Endodermal cell (in vitro differentiated cells): Measurements from ENCODE around the gene CCDC87. TPM values are rescaled to one million over a fixed set of nuclear protein-coding genes. Genes with fewer than 3 reads are reported as not detected.
"Not testable (repeated sequence)": the region's sequence is repeated elsewhere in the genome, so short reads cannot be mapped to it uniquely, and the experiment has no call there.

ENCODE experiments used
- DNase-seq: peaks from one replicate; pipeline ENCODE4 v3.0.0-alpha.2; 2017
- H3K27ac ChIP-seq: 2 replicates; pipeline ENCODE4 v1.5.1; 2013; ENCODE audit warnings: mild to moderate bottlenecking, low read depth, low read length, moderate library complexity
- H3K27me3 ChIP-seq: 2 replicates; pipeline ENCODE4 v1.6.1; 2013; ENCODE audit warnings: mild to moderate bottlenecking, low read length, moderate library complexity; ENCODE audit not compliant: insufficient read depth, control insufficient read depth, poor library complexity, severe bottlenecking
- H3K36me3 ChIP-seq: 2 replicates; pipeline ENCODE4 v1.7.0; 2013; ENCODE audit warnings: mild to moderate bottlenecking, low read length, moderate library complexity; ENCODE audit not compliant: control insufficient read depth, insufficient read depth
- H3K4me1 ChIP-seq: one replicate; pipeline ENCODE4 v1.7.0; 2013; ENCODE audit warnings: low read length; ENCODE audit not compliant: control insufficient read depth, insufficient read depth
- H3K4me3 ChIP-seq: 2 replicates; pipeline ENCODE4 v1.5.1; 2013; ENCODE audit warnings: mild to moderate bottlenecking, low read length, moderate library complexity
- H3K9ac ChIP-seq: 2 replicates; pipeline ENCODE4 v1.6.1; 2013; ENCODE audit warnings: mild to moderate bottlenecking, low read length, moderate library complexity; ENCODE audit not compliant: poor library complexity, severe bottlenecking; ENCODE audit errors: extremely low read depth
- H3K9me3 ChIP-seq: 2 replicates; pipeline ENCODE4 v1.6.1; 2013; ENCODE audit warnings: mild to moderate bottlenecking, low read length, moderate library complexity; ENCODE audit not compliant: control insufficient read depth
- H3K27ac Mint-ChIP-seq: 2 replicates; pipeline ENCODE4 v1.8.0; 2020; ENCODE audit warnings: mixed read lengths
- H3K27me3 Mint-ChIP-seq: 2 replicates; pipeline ENCODE4 v1.8.0; 2021; ENCODE audit warnings: mild to moderate bottlenecking, mixed read lengths; ENCODE audit not compliant: insufficient read depth
- H3K36me3 Mint-ChIP-seq: 2 replicates; pipeline ENCODE4 v1.8.0; 2020; ENCODE audit warnings: low read depth, mixed read lengths
- H3K4me1 Mint-ChIP-seq: 2 replicates; pipeline ENCODE4 v1.8.0; 2020; ENCODE audit warnings: mixed read lengths
- H3K4me3 Mint-ChIP-seq: 2 replicates; pipeline ENCODE4 v1.8.0; 2020; ENCODE audit warnings: mild to moderate bottlenecking, moderate library complexity, mixed read lengths
- H3K9me3 Mint-ChIP-seq: 2 replicates; pipeline ENCODE4 v1.8.0; 2020; ENCODE audit warnings: mild to moderate bottlenecking, mixed read lengths
- CTCF ChIP-seq: fragments of 200-600 bp; sonication (generic); conservative IDR thresholded peaks from 2 replicates; pipeline ENCODE4 v1.5.0; 2021; ENCODE audit warnings: antibody characterized with exemption, mild to moderate bottlenecking
- WGBS, 2 experiments: methylation state at CpG; one replicate each; pipeline versions ENCODE4 v1.1.5 to v1.1.7; 2013; ENCODE audit warnings: missing lambda C conversion rate in 2 of 2, mixed read lengths in 1 of 2; ENCODE audit not compliant: insufficient coverage in 1 of 2, insufficient read length in 1 of 2; 5-methylcytosine and 5-hydroxymethylcytosine counted together
- total RNA-seq, 2 donors: library from RNA; stranded (reverse); fragmentation: NEBNext Ultra II Directional in 1 of 2; extraction: Animal tissue kit (Norgen Biotek cat#: 25700) in 1 of 2; gene quantifications; 2 replicates in 1 of 2; 3 replicates in 1 of 2; pipeline ENCODE4 v1.2.1, GENCODE V29; 2021

Gene CCDC87
- total RNA-seq, 2 donors from 2014 or later = 0.84 to 1.5 TPM

GRCh38 chr11:66543263-66544107 is 49.4 kb downstream of the CCDC87 start:
- Mint-ChIP-seq H3K9me3 (no peaks in the 10 kb centered on the region), H3K4me3 (peak overlapping the region; percentile 15), H3K27ac (peak overlapping the region; percentile 19), H3K4me1 (peaks cover 17% of the 10 kb centered on the region), H3K36me3 (peaks cover 27% of the 10 kb centered on the region), H3K27me3 (peaks cover 1% of the 10 kb centered on the region)
- no peaks in the 10 kb centered on the region for H3K9me3 ChIP-seq
- no peak overlapping the region for H3K9ac ChIP-seq
- WGBS, 2 experiments = 69 to 72% methylated on average over 25 to 26 of the region's 26 CpGs
- no peaks in the 10 kb centered on the region for H3K27me3 ChIP-seq
- H3K4me1 ChIP-seq = no peaks in the 10 kb centered on the region
- DNase-seq = peak; percentile 88
- no peak overlapping the region for H3K4me3 ChIP-seq
- H3K36me3 ChIP-seq = no peaks in the 10 kb centered on the region
- no peak overlapping the region for H3K27ac ChIP-seq
- peak; percentile 77 for TF ChIP-seq CTCF

- Mint-ChIP-seq H3K27me3 (no peaks in the 10 kb centered on the region), H3K36me3 (peaks cover 33% of the 10 kb centered on the region), H3K27ac (no peak overlapping the region), H3K9me3 (no peaks in the 10 kb centered on the region), H3K4me1 (peaks cover 16% of the 10 kb centered on the region), H3K4me3 (no peak overlapping the region)
- Histone ChIP-seq H3K4me1 (no peaks in the 10 kb centered on the region), H3K27ac (no peak overlapping the region), H3K4me3 (no peak overlapping the region), H3K9me3 (no peaks in the 10 kb centered on the region), H3K27me3 (no peaks in the 10 kb centered on the region), H3K9ac (no peak overlapping the region), H3K36me3 (no peaks in the 10 kb centered on the region)
- WGBS, 2 experiments = 88 to 98% methylated on average over 10 of the region's 10 CpGs
- TF ChIP-seq CTCF = no peak
- no peak for DNase-seq
Observed at GRCh38 chr11:66542362-66542761, 50.5 kb downstream of the CCDC87 start.

GRCh38 chr11:66541892-66542291 is 51.0 kb downstream of the CCDC87 start:
- peaks cover 16% of the 10 kb centered on the region for H3K4me1 Mint-ChIP-seq
- H3K27ac ChIP-seq = no peak overlapping the region
- H3K4me3 Mint-ChIP-seq = no peak overlapping the region
- WGBS, 2 experiments = 91 to 100% methylated on average over 2 to 4 of the region's 4 CpGs
- H3K27me3 Mint-ChIP-seq = no peaks in the 10 kb centered on the region
- DNase-seq = no peak
- no peaks in the 10 kb centered on the region for H3K9me3 ChIP-seq
- no peaks in the 10 kb centered on the region for H3K4me1 ChIP-seq
- peaks cover 36% of the 10 kb centered on the region for H3K36me3 Mint-ChIP-seq
- no peak for TF ChIP-seq CTCF
- H3K9me3 Mint-ChIP-seq = no peaks in the 10 kb centered on the region
- H3K27me3 ChIP-seq = no peaks in the 10 kb centered on the region
- H3K9ac ChIP-seq = no peak overlapping the region
- no peaks in the 10 kb centered on the region for H3K36me3 ChIP-seq
- no peak overlapping the region for H3K27ac Mint-ChIP-seq
- no peak overlapping the region for H3K4me3 ChIP-seq

GRCh38 chr11:66540598-66540997 is 52.3 kb downstream of the CCDC87 start:
- H3K4me3 Mint-ChIP-seq, H3K27ac Mint-ChIP-seq, H3K9me3 Mint-ChIP-seq, H3K36me3 ChIP-seq, H3K27me3 Mint-ChIP-seq, DNase-seq, H3K4me1 ChIP-seq, H3K9ac ChIP-seq, H3K4me3 ChIP-seq, H3K27me3 ChIP-seq, H3K27ac ChIP-seq, H3K9me3 ChIP-seq: not testable (repeated sequence)
- H3K4me1 Mint-ChIP-seq = peaks cover 16% of the 10 kb centered on the region
- peaks cover 42% of the 10 kb centered on the region for H3K36me3 Mint-ChIP-seq
- WGBS, 2 experiments = 96% methylated on average over 6 to 8 of the region's 8 CpGs
